Stimulated activated CD8-positive, alpha-beta memory T cell treated with anti-CD3 and anti-CD28 coated beads, Interleukin-12 subunit alpha, Interleukin-12 subunit beta, amount 100 ng/mL, for 1 hour (primary cell): ENCODE data around the gene ABHD12.

Experiments used
- DNase-seq: peaks from one replicate; pipeline ENCODE4 v3.0.0-alpha.2; 2020; ENCODE audit warnings: low read depth

Gene ABHD12

DNA sequence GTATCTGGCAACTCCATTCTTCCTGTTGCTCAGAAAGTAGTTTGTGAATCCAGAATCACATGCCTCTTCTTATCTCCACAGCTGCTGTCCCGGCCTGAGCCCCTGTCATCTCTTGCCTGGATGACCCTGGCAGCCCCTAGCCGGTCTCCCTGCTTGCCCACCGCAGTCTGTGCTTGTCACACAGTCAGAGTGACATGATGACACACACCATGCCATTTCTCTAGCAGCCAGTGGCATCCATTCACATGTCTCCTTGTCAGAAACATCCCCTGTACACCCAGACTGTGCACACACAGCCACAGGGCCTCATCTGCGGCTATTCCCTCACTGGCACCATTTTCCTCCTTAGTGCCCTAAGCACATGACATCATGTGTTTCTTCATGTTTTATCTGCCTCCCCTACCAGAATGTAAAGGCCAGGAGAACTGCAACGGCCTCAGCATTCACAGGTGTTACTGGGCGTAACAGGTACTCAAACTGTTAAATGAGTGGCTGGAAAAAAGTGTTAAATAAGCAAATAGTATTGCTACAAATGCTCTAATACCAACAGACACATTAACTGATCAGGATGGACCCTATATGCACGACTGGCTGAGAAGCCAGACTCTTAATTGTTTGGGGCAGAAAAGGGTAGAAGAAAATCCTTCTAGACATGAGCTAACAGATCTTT lies 9.6 kb downstream of the ABHD12 start:
- no peak for DNase-seq

DNA sequence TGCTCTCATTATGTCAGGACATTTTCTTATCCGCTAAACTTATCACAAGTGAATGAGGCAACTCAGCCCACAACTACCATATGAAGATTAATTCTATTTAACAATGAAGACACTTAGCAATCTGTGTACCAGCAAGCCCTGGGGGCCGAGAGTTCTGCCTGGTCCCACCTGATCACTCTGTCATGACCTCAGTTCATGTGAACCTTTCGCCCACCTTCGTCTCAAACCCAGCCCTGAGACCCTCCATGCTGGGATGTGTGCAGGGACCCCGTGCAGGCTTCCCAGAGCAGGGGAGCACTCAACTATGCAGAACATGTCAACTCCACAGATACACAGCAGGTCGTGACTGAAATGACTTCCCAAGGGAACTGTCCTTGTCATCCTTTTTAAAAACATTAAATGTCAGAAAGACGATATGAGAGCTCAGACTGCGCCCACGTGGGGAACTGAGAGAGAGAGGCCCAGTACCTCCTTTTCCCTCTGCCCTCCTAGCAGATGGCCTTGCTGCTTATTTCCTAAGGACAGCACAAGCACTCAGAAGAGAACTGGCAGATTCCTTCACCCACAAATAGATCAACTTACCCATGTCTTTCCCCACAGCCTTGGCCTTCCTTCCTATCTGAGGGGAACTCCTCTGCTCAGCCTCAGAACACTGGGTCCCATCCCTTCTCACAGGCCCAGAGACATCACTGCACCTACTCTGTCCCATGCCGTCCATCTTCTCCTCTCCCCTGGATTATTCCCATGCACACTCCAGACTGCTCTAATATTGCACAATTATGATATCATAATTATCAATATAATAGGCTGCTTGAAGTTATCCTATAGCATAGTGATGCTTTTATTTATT lies 11.5 kb downstream of the ABHD12 start:
- DNase-seq = no peak

DNA sequence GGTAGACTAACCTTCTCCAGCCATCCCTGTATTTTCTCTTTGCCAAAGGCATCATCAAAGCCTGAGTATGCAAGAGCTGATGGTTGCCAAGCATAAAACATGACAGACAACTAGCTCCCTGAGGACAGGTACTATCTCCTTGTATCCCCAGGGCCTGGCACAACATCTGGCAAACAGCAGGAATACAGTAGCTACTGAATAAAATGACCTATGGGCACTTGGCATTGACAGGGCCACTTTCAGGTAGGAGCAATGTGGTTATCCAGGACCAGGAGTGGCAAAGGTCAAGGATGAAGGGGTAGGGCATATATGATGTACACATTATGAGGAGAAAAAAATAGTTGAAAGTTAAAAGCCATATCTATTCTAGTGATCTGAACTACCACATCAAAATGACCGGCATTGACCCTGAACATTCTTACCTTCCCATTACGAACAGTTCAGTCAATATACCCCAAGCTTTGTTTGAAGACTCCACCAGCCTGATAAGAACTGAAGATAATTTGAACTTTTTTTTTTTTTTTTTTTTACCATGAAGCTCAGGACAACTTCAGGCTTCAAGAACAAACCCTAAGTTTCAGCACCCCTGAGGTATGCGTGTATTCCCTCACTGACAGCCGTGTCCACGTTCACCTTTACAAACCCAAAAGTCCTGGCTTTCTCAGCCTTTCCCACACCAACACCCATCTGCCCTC lies 12.3 kb downstream of the ABHD12 start:
- DNase-seq = no peak

DNA sequence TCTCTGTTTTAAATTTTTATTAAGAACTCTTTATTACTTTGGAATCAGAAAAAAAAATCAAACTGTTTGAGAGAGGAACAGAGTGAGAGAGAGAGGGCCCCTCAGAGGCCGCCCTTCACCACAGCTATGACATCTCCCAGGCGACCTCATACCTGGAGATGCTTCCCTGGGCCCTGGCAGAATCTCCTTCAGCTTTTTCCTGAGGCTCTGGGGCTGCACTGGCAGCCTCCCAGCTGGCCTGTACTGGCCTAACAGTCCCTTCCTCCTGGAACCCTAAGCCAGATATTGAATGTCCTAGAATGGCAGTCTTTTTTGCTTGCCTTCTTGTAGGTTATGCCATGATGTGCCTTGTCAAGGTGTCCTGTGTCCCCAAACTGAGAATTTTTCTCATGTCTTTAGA lies 13.7 kb downstream of the ABHD12 start:
- no peak for DNase-seq

- no peak for DNase-seq
These were observed 14.4 kb downstream of the ABHD12 start for GRCh38 chr20:25376236-25376635.

DNA sequence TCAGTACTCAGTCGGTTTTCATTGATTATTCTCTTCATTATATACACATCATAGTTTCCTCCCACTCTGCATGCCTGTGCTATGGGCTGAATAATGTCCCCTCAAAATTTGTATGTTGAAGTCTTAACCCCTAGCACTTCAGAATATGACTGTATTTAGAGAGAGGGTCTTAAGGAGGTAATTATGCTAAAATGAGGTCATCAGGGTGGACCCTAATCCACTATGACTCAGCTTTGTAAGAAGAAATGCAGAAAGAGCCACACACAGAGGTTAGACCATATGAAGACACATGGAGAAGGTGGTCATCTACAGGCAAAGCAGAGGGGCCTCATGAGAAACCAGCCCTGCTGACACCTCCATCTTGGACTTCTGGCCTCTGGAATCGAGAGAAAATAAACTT lies 15.8 kb downstream of the ABHD12 start:
- DNase-seq = no peak

- DNase-seq = no peak
These were observed 17.9 kb downstream of the ABHD12 start for GRCh38 chr20:25372584-25373336.

DNA sequence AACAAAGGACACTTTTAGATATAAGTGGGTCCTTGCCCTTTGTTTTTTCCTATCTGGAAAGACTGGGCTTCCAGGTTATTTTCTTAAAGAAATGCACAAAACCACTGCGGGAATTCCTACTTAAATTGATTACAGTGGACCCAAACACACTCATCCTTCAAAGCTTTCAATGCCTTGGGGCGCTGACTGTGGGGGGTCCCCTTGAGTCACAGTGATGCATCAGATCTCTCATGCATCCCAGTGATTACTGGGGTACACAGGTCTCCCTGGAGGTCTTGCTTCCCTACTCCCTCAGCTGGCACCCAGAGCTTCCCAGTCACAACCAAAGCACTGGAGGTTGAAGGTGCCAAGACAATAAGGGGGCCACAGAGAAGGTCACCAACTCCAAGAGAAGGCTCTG lies 20.7 kb downstream of the ABHD12 start:
- no peak for DNase-seq

- DNase-seq = no peak
These were observed 21.1 kb downstream of the ABHD12 start for GRCh38 chr20:25369529-25369928.

DNA sequence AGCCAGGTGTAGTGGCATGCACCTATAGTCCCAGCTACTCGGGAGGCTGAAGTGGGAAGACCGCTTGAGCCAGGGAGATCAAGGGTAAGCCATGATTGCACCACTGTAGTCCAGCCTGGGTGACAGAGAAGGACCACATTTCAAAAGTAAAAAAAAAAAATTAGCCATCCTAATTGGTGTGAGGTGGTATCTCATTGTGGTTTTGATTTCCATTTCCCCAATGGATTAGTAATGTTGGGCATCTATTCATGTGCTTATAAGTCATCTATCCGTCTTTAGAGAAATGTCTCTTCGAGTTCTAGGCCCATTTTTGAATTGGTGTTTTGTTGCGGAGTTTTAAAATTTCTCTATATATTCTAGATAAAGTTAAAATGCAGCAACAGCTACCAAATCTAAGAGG lies 21.7 kb downstream of the ABHD12 start:
- no peak for DNase-seq

DNA sequence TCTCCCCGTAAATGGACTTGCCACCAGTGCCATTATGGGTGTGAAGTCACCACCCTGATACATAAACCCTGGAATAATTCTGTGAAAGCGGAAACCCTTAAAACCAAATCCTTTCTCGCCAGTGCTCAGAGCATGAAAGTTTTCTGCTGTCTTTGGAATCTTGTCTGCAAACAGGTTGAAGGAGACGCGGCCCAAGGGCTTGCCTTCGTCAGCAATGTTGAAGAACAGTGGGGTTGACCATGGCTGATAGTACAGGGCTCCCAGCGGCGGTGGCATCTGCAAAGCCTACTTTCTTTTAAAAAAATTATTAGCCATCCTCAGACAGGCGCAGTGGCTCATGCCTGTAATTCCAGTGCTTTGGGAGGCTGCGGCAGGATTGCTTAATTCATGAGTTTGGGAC lies 22.1 kb downstream of the ABHD12 start:
- DNase-seq = no peak

GRCh38 chr20:25364879-25365699 lies 25.5 kb downstream of the ABHD12 start:
- no peak for DNase-seq

DNA sequence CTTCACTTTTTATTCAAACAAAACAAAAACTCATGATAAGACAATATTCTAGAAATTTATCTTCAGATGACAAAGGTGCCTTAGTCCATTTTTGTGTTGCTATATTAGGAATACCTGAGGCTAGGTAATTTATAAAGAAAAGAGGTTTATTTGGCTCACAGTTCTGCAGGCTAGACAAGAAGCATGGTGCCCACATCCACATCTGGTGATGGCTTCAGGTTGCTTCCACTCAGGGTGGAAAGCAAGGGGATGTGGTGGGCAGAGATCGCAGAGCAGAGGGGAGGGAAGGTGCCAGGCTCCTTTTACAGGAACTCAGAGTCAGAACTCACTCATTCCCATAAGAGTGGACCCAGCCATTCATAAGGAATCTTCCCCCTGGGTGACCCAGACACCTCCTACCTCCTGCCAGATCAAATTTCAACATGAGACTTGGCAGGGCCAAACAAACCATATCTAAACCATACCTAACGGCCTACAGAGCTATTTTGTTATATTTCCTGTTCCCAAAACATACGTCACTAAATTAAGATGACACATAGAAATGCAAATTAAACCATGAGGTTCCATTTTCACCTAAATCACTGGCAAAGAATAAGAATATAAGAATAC lies 26.4 kb downstream of the ABHD12 start:
- DNase-seq = no peak

DNA sequence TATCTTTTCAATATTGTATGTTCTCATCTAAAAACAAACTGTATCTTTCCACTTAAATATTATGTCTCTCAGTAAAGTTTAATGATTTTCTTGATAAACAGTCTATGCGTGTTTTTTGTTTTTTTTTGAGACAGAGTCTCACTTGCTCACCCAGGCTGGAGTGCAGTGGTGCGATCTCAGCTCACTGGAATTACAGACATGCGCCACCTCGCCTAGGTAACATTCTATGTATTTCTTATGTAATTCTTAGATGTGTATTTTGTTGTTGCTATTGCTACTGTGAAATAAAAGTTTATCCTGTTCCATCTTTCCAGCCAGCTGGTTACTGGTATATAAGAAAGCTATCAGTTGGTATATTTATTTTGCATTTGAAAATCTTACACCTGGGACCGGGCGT lies 29.4 kb downstream of the ABHD12 start:
- DNase-seq = no peak

GRCh38 chr20:25360631-25361286 lies 29.9 kb downstream of the ABHD12 start:
- DNase-seq = no peak

GRCh38 chr20:25356271-25356933 lies 34.2 kb downstream of the ABHD12 start:
- DNase-seq = no peak

DNA sequence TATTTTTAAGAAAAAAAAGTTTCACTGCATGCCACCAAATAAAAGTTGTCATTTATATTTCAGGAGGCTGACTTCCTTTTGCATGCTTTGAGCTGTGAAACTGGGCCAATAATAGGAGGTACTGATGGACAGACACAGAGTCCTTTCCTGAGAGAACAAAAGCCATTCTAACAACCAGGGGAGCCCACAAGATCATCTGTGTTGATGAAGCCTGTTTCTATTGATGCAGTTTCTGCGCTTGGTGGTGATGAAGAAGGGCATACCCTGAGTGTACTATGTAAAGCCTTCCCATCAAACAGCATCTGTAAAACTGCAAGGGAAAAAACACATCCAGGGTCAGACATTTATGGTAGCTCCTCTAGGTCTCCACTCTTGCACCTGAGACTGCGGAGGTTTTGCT lies 34.8 kb downstream of the ABHD12 start:
- no peak for DNase-seq

DNA sequence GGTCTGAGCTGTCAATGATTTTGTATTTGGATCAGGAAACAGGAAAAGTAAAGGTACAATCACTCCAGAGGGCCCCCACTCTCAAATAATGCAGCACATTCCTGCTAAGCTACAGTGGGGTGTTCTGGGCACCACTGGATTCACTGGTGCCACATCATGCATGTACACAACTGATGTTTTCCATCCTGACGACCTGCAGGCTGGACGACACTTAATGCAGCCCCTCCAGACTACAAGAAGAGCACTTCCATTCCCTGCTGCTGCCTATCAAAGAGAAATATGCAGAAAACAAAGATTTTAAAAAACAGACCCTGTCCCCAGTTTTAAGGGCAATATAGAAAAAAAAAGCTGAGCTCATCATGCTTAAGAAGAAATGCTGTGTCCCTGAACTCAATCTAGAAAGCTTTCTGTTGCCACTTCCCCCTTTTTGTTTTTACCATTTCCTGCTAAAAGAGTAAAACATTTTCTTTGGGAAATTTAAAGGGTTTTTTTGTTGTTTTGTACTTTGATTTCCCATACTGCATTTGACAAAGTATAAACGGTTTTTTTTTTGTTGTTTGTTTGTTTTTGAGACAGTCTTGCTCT lies 35.5 kb downstream of the ABHD12 start:
- no peak for DNase-seq
